ENCODE results near the gene C19orf85. TPM values are rescaled to one million over a fixed set of nuclear protein-coding genes. Genes with fewer than 3 reads are reported as not detected.

The C19orf85 gene
- total and polyA plus RNA-seq, 2 experiments from 2014 or later = not detected

DNA sequence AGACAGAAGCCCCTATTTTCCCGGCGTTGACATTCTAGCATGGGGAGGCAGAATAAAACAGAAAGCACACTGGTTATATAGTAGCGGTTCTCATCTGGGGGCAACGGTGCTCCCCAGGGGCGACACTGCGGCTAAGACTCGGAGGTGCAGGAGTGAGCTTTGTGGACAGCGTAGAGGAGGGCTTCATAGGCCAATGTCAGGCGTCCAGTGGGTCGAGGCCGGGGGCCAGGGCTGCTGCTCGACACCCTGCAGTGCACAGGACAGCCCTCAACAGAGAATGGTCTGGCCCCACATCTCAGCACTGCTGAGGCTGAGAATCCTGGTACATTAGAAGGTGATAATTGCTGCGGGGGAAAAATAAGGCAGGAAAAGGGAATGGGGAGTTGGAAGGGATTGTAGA is 13.4 kb upstream of the C19orf85 start:
- no peak for DNase-seq

DNA sequence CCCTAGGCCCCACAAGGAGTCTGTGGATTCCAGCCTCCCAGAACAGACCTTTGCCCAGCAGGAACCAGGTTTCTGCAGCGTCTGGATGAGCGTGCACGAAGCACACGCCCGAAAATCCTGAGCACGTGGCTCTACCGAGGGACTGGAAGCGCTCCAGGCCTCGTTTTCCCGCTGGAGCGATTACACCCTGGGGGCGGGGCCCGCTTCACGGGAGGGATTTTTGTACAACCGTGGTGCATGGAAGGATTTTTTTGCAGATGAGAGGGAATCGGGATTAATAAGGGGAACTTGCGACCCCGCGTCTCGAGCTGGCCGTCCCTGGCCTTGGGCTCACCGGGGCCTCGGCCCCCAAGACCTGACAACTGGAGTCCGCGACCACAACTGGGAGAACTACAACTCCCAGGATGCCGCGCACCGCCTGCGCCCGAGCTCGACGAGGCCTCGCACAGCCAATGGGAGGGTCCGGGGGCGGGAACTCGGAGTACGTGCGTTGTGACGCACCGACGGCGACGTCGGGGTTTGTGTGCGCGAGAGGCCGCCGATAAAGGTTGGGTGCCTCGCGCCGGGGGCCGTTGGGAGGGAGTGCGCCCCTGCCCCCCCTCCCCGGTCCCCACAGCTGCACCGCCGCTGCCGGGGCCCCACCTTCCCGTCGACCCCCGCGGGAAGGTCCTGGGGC is 11.7 kb upstream of the C19orf85 start, which contains the start of gene ZNF628:
TSS of gene ZNF628 (plus strand) at position 518 of the 676 bp plus-strand sequence. CDS start 3,294 bp downstream, outside the sequence.
- TF ChIP-seq EZH2 (IDR thresholded peaks at IDR 0.05; ENCODE audit: insufficient read depth, poor library complexity, severe bottlenecking) (no peak), EZH2phosphoT487 (IDR thresholded peaks at IDR 0.05; ENCODE audit: insufficient read depth, low read depth) (no peak)
- in situ Hi-C loops (cut with MboI) = no loop called here

More for the DNA sequence above, 13.4 kb upstream of the C19orf85 start:
- H4K20me1 ChIP-seq (ENCODE audit: insufficient read depth) = no peaks in the 10 kb centered on the region
- H3K4me3 ChIP-seq = peak overlapping the region; percentile 87
- H3K27me3 ChIP-seq (replicated peaks; ENCODE audit: insufficient read depth) = no peaks in the 10 kb centered on the region
- H3K27ac ChIP-seq = no peak overlapping the region
- no peaks in the 10 kb centered on the region for H3K9me2 ChIP-seq (ENCODE audit: insufficient read depth)
- H3F3A ChIP-seq (ENCODE audit: insufficient read depth) = no peaks in the 10 kb centered on the region; the same call in 1 of the 2 replicates
- peak overlapping the region; percentile 85 for H3K4me2 ChIP-seq (ENCODE audit: unreplicated experiment)
- H3K79me2 ChIP-seq (ENCODE audit: insufficient read depth) = peaks cover 27% of the 10 kb centered on the region
- H3K9me3 ChIP-seq (ENCODE audit: low read depth) = no peaks in the 10 kb centered on the region
- H3K36me3 ChIP-seq (ENCODE audit: low read depth) = no peaks in the 10 kb centered on the region
- no peak overlapping the region for H2AFZ ChIP-seq
- 89% methylated on average over 13 of the region's 13 CpGs for WGBS, 2 experiments (ENCODE audit: low coverage in 1 of 2, low lambda C conversion rate in 2 of 2, missing lambda C conversion rate in 2 of 2)
- TF ChIP-seq EZH2 (IDR thresholded peaks at IDR 0.05; ENCODE audit: insufficient read depth, poor library complexity, severe bottlenecking) = no peak
- TF ChIP-seq EZH2phosphoT487 (IDR thresholded peaks at IDR 0.05; ENCODE audit: insufficient read depth, low read depth) = no peak
- H3K4me1 ChIP-seq (ENCODE audit: insufficient read depth) = peaks cover 13% of the 10 kb centered on the region; the same call in 1 of the 2 replicates
- in situ Hi-C loops (cut with MboI) = no loop called here
- peak overlapping the region; percentile 71 for H3K9ac ChIP-seq

DNA sequence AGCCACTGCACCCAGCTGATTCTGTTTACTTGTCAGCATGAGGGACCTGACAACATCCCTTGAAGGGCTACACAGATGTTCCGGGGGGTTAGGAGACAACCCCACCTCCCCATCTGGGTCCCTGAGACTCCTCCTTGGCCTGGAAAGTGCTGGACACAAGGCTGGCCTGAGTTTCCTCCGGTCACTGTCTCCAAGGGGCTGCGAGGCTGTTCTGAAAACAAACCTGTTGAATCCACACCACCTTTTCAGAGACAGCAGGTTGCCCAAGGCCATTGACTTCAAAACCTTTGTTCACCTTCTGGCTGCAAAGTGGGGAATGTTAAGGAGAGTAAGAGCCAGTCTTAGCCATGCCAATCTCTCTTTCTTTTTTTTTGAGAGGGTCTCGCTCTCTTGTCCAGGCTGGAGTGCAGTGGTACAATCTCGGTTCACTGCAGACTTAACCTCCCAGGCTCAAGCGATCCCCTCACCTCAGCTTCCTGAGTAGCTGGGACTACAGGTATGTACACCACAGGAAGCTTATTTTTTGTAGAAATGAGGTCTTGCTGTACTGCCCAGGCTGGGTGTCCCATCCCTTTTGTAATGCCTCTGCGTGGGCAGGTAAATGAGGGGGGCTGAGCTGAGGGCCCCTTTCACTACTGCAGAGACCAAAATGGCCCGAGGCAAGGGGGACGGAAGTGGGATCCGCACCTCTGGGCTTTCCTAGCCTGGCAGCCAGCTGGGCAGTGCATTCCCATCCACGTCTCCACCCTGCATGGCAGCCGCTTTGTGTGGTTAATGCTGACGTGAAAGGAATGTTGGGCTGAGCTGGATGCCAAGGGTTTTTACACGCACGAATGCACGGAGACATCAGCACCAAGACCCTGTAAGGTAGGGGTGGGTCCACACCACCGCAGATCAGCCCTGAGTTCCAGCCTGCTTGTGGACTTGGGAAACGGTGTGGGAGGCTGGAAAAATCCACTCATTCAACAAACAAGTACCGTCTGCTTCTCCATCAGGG is 10.0 kb upstream of the C19orf85 start:
- Histone ChIP-seq H3F3A (ENCODE audit: insufficient read depth) (no peaks in the 10 kb centered on the region; the same call in 1 of the 2 replicates), H3K4me3 (no peak overlapping the region), H3K27me3 (replicated peaks; ENCODE audit: insufficient read depth) (no peaks in the 10 kb centered on the region), H3K9me3 (ENCODE audit: low read depth) (no peaks in the 10 kb centered on the region), H3K79me2 (ENCODE audit: insufficient read depth) (peaks cover 24% of the 10 kb centered on the region), H4K20me1 (ENCODE audit: insufficient read depth) (no peaks in the 10 kb centered on the region), H3K4me2 (ENCODE audit: unreplicated experiment) (no peak overlapping the region), H3K27ac (0 out of 2 replicates have a peak overlapping the region, but pooled peaks have one; percentile 6), H3K36me3 (ENCODE audit: low read depth) (no peaks in the 10 kb centered on the region), H3K9me2 (ENCODE audit: insufficient read depth) (no peaks in the 10 kb centered on the region), H3K4me1 (ENCODE audit: insufficient read depth) (peaks cover 13% of the 10 kb centered on the region; the same call in 1 of the 2 replicates), H2AFZ (no peak overlapping the region), H3K9ac (no peak overlapping the region)
- in situ Hi-C loops (cut with MboI) = no loop called here
- 74 to 75% methylated on average over 19 of the region's 19 CpGs for WGBS, 2 experiments (ENCODE audit: low coverage in 1 of 2, low lambda C conversion rate in 2 of 2, missing lambda C conversion rate in 2 of 2)
- TF ChIP-seq EZH2phosphoT487 (IDR thresholded peaks at IDR 0.05; ENCODE audit: insufficient read depth, low read depth) (no peak), EZH2 (IDR thresholded peaks at IDR 0.05; ENCODE audit: insufficient read depth, poor library complexity, severe bottlenecking) (no peak)
- DNase-seq = peak; percentile 30

More for the DNA sequence above, 11.7 kb upstream of the C19orf85 start, which contains the start of gene ZNF628:
- peak; percentile 100 for DNase-seq
- Histone ChIP-seq H3K9ac (peak within 1 kb of the TSS; percentile 71), H2AFZ (peak within 1 kb of the TSS; percentile 83), H3K9me3 (ENCODE audit: low read depth) (no peaks in the 10 kb centered on the region), H3K27ac (peak within 1 kb of the TSS; percentile 55), H3K9me2 (ENCODE audit: insufficient read depth) (no peaks in the 10 kb centered on the region), H4K20me1 (ENCODE audit: insufficient read depth) (no peaks in the 10 kb centered on the region), H3K27me3 (replicated peaks; ENCODE audit: insufficient read depth) (no peaks in the 10 kb centered on the region), H3K4me2 (ENCODE audit: unreplicated experiment) (peak within 1 kb of the TSS; percentile 85), H3K36me3 (ENCODE audit: low read depth) (no peaks in the 10 kb centered on the region), H3K4me3 (peak within 1 kb of the TSS; percentile 87), H3F3A (ENCODE audit: insufficient read depth) (no peaks in the 10 kb centered on the region; the same call in 1 of the 2 replicates), H3K79me2 (ENCODE audit: insufficient read depth) (peaks cover 27% of the 10 kb centered on the region), H3K4me1 (ENCODE audit: insufficient read depth) (peaks cover 13% of the 10 kb centered on the region; the same call in 1 of the 2 replicates)
- WGBS, 2 experiments (ENCODE audit: low coverage in 1 of 2, low lambda C conversion rate in 2 of 2, missing lambda C conversion rate in 2 of 2) = 1 to 5% methylated on average over 41 to 51 of the region's 61 CpGs
